Spleen (tissue), 11 donors: ENCODE measurements around the gene SMIM36. TPM values are rescaled to one million over a fixed set of nuclear protein-coding genes. Genes with fewer than 3 reads are reported as not detected.
A peak's percentile ranks its signal among the peaks of the same experiment; 100 is the strongest.
"Not testable (repeated sequence)": the region's sequence is repeated elsewhere in the genome, so short reads cannot be mapped to it uniquely, and the experiment has no call there.

Experiments used
- DNase-seq: peaks from one replicate; pipeline ENCODE4 v3.0.0-alpha.2; 2020
- H3K27ac ChIP-seq, 8 donors: fragments of 200-600 bp; sonication (generic) in 7 of 8; 1 replicate in 4 of 8; 2 replicates in 4 of 8; pipeline versions ENCODE4 v1.5.0 to v1.8.0; 2016 to 2021; ENCODE audit warnings: inconsistent platforms in 4 of 8, mild to moderate bottlenecking in 4 of 8, moderate library complexity in 1 of 8
- H3K27me3 ChIP-seq, 7 donors: fragments of 200-600 bp; sonication (generic) in 6 of 7; replicated peaks in 1 of 7; 1 replicate in 4 of 7; 2 replicates in 3 of 7; pipeline versions ENCODE4 v1.5.0 to v1.8.0; 2016 to 2021; ENCODE audit warnings: inconsistent platforms in 3 of 7, mild to moderate bottlenecking in 1 of 7
- H3K36me3 ChIP-seq, 6 donors: fragments of 200-600 bp; sonication (generic) in 5 of 6; 1 replicate in 4 of 6; 2 replicates in 2 of 6; pipeline versions ENCODE4 v1.5.0 to v1.8.0; 2016 to 2021; ENCODE audit warnings: inconsistent platforms in 2 of 6
- H3K4me1 ChIP-seq, 6 donors: fragments of 200-600 bp; sonication (generic) in 5 of 6; 1 replicate in 3 of 6; 2 replicates in 3 of 6; pipeline versions ENCODE4 v1.5.0 to v1.8.0; 2016 to 2021; ENCODE audit warnings: inconsistent platforms in 3 of 6
- H3K4me3 ChIP-seq, 8 donors: fragments of 200-600 bp; sonication (generic) in 7 of 8; 1 replicate in 4 of 8; 2 replicates in 4 of 8; pipeline versions ENCODE4 v1.5.0 to v1.8.0; 2016 to 2021; ENCODE audit warnings: inconsistent platforms in 4 of 8, mild to moderate bottlenecking in 4 of 8, moderate library complexity in 2 of 8
- H3K9me3 ChIP-seq, 8 donors: fragments of 200-600 bp; sonication (generic) in 7 of 8; 1 replicate in 4 of 8; 2 replicates in 4 of 8; pipeline versions ENCODE4 v1.5.0 to v1.8.0; 2016 to 2021; ENCODE audit warnings: inconsistent platforms in 4 of 8
- POLR2A ChIP-seq, 3 donors: fragments of 450-650 bp; IDR thresholded peaks; one replicate each; pipeline ENCODE4 v1.5.1; 2017; ENCODE audit warnings: antibody characterized with exemption in 3 of 3, mild to moderate bottlenecking in 1 of 3
- POLR2AphosphoS5 ChIP-seq, 3 donors: sonication (generic); formaldehyde crosslinking; IDR thresholded peaks; one replicate each; pipeline ENCODE4 v1.5.1; 2017; ENCODE audit warnings: antibody characterized with exemption in 3 of 3
- WGBS, 5 donors: extraction: QIAGEN DNeasy Blood & Tissue Kit in 3 of 5; methylation state at CpG; one replicate each; pipeline versions ENCODE4 v1.1.5 to v1.1.7; 2013 to 2018; 5-methylcytosine and 5-hydroxymethylcytosine counted together
- intact Hi-C: fragments of 100-400 bp; cut with DNase I; formaldehyde crosslinking; loops from one replicate; pipeline ENCODE4 v1.15.0; 2023; ENCODE audit warnings: low total_unique reads
- polyA plus RNA-seq, 3 donors: library from polyadenylated mRNA; stranded (reverse); fragments of 200-250 nt; gene quantifications; one replicate each; pipeline ENCODE4 v1.2.1, GENCODE V29; 2013
- total RNA-seq, 7 donors: library from RNA; depleted of rRNA in 3 of 7; stranded (reverse); fragments of >200 nt in 3 of 7; fragmentation: NEBNext Ultra II Directional in 4 of 7; extraction: Animal tissue kit (Norgen Biotek cat#: 25700) in 4 of 7; gene quantifications; one replicate each; pipeline versions ENCODE4 v1.1.0 to v1.2.1, GENCODE V29; 2016 to 2021
- TF ChIP-seq, protein P1 (sequence below), 11 experiments: fragments of 200-600 bp in 7 of 11; fragments of 450-650 bp in 4 of 11; sonication (generic) in 4 of 11; IDR thresholded peaks in 8 of 11; conservative IDR thresholded peaks in 3 of 11; 1 replicate in 7 of 11; 2 replicates in 4 of 11; pipeline versions ENCODE4 v1.4.0 to v1.8.0; 2016 to 2021; ENCODE audit warnings: antibody characterized with exemption in 11 of 11, inconsistent platforms in 4 of 11, mild to moderate bottlenecking in 1 of 11
- donor health status: healthy with polysubstance abuse.
- donor health status: DM: no; HTN: no; CAD: no; lungs with moderate emphysema.
- donor health status: DM: no; HTN: no; CAD: no.
- donor health status: Bipolar disorder and iron deficiency.
- donor health status: healthy.
- donor health status: DM: no; HTN: no; CAD: no.
- donor health status: DM: yes; HTN: yes; CAD: no.

The SMIM36 gene
- total and polyA plus RNA-seq, 10 donors: not detected

DNA sequence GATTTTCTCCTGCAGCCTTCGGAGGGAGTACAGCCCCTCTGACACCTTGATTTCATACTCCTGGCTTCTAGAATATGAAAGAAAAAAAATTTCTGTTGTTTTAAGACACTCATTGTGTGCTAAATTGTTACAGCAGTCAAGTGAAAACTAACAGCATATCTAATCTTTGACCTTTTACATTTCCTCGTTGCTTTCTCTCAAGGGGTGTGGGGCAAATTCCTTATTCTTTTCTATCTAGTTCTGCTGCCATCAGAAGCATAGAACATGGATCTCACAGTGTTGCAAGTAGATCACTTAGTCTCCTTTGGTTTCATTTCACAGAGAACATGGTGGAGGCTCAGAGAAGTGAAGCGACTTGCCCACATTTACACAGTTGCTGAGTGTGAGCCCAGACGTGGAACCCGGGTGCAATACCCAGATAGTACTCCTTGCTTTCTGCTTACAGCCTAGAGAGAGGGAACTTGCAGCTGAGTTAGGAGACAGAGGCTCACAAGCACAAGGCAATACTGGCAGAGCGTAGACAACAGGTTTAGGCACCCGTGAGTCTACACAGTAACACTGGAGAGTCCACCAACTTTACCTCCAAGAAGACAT, 60.9 kb downstream of the SMIM36 start:
- H3K4me3 ChIP-seq: no peak overlapping the region
- TF ChIP-seq, protein P1, sequence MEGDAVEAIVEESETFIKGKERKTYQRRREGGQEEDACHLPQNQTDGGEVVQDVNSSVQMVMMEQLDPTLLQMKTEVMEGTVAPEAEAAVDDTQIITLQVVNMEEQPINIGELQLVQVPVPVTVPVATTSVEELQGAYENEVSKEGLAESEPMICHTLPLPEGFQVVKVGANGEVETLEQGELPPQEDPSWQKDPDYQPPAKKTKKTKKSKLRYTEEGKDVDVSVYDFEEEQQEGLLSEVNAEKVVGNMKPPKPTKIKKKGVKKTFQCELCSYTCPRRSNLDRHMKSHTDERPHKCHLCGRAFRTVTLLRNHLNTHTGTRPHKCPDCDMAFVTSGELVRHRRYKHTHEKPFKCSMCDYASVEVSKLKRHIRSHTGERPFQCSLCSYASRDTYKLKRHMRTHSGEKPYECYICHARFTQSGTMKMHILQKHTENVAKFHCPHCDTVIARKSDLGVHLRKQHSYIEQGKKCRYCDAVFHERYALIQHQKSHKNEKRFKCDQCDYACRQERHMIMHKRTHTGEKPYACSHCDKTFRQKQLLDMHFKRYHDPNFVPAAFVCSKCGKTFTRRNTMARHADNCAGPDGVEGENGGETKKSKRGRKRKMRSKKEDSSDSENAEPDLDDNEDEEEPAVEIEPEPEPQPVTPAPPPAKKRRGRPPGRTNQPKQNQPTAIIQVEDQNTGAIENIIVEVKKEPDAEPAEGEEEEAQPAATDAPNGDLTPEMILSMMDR (IDR thresholded peaks at IDR 0.05 in 8 of 11, conservative IDR thresholded peaks at IDR 0.05 in 3 of 11): no peak
- H3K9me3 ChIP-seq: no peaks in the 10 kb centered on the region
- no peak for DNase-seq
- no peaks in the 10 kb centered on the region for H3K27me3 ChIP-seq
- intact Hi-C loops: no loop called here
- H3K36me3 ChIP-seq: no peaks in the 10 kb centered on the region
- 79 to 88% (median 87%) methylated on average over 7 of the region's 7 CpGs for WGBS, 5 donors
- H3K27ac ChIP-seq: peak overlapping the region in 5 of 8 donors; percentile 17 to 75 (median 64)
- H3K4me1 ChIP-seq: peaks cover 0 to 28% (median 3%) of the 10 kb centered on the region in 6 donors

DNA sequence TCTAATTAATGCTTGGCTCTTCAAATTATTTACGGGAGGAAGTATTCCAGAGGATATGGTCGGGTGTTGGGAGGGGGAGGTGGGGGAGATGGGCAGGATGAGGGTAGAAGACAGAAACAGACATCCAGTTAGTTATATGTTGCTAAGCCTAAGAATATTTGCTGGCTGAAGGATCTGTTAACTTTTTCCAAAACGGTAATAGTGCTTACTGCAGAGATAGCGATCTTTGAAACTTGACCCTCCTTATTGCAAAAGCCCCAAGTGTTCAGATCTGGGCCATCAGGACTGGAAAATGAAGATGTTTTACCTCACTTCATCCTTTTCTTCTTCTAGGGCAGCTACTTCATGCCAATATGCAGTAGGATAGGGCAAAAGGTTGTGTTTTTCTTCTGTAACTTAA, 62.6 kb downstream of the SMIM36 start:
- WGBS, 5 donors: 48 to 63% (median 58%) methylated on average over 4 of the region's 4 CpGs
- DNase-seq: no peak
- Histone ChIP-seq H3K4me3 (no peak overlapping the region), H3K9me3 (no peaks in the 10 kb centered on the region), H3K27ac (peak overlapping the region in 1 of 8 donors; percentile 13), H3K27me3 (no peaks in the 10 kb centered on the region), H3K4me1 (peaks cover 0 to 30% (median 4%) of the 10 kb centered on the region in 6 donors), H3K36me3 (no peaks in the 10 kb centered on the region)
- intact Hi-C loops: no loop called here
- TF ChIP-seq POLR2AphosphoS5 (IDR thresholded peaks at IDR 0.05): no peak
- TF ChIP-seq, protein P1 (IDR thresholded peaks at IDR 0.05 in 8 of 11, conservative IDR thresholded peaks at IDR 0.05 in 3 of 11): no peak
- TF ChIP-seq POLR2A (IDR thresholded peaks at IDR 0.05): no peak

DNA sequence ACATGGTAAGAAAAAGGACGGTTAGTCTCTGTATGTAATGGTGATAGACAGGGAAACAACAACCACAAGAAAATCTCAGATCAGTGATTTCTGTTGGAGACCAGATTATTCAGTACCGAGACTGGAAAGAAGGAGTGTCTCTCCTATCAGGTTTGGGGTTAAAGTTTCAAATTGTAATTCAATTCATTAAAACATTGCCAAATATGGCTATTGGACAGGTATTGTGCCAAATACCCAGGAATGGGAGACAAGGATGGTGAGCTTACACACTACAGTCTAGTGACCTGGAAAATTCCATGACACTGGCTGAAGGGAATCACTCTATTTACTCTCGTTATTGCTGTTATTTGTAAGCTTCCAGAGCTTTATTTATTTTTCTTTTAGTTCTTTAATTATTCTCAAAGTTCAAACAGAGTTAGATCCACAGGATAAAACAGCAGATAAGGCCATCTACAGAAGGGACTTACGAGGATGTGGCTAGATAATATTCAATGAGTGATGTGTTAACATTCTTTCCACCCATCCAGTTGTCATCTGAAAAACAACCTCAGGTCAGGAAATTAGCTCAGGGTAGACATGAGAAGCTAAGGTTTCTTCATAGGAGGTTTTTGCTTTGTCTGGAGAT, 64.6 kb downstream of the SMIM36 start:
- WGBS, 5 donors: 80 to 93% (median 88%) methylated on average over 4 of the region's 4 CpGs
- Histone ChIP-seq H3K9me3 (no peaks in the 10 kb centered on the region), H3K4me3 (no peak overlapping the region), H3K27ac (peak overlapping the region in 4 of 8 donors; percentile 6 to 46 (median 37)), H3K4me1 (peaks cover 0 to 29% (median 3%) of the 10 kb centered on the region in 6 donors), H3K27me3 (no peaks in the 10 kb centered on the region), H3K36me3 (no peaks in the 10 kb centered on the region)
- TF ChIP-seq POLR2AphosphoS5 (IDR thresholded peaks at IDR 0.05): no peak
- TF ChIP-seq, protein P1 (IDR thresholded peaks at IDR 0.05 in 8 of 11, conservative IDR thresholded peaks at IDR 0.05 in 3 of 11): no peak
- no peak for TF ChIP-seq POLR2A (IDR thresholded peaks at IDR 0.05)
- intact Hi-C loops: no loop called here
- no peak for DNase-seq

DNA sequence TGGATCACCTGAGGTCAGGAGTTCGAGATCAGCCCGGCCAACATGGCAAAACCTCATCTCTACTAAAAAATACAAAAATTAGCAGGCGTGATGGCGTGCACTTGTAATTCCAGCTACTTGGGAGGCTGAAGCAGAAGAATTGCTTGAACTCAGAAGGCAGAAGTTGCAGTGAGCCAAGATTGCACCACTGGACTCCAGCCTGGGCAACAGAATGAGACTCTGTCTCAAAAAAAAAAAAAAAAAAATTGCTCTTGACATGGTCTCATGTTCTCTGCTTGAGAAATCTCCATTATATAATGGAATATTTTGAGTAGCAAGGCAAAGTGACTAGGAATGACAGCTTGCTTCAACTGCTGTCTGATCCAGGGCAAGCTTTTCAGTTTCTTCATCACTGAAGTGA, 65.2 kb downstream of the SMIM36 start:
- WGBS, 5 donors: 90 to 99% (median 94%) methylated on average over 4 of the region's 4 CpGs
- H3K27me3 ChIP-seq, H3K9me3 ChIP-seq, DNase-seq, H3K36me3 ChIP-seq, H3K4me3 ChIP-seq, intact Hi-C loops: not testable (repeated sequence)
- Histone ChIP-seq H3K4me1 (peaks cover 0 to 22% (median 3%) of the 10 kb centered on the region in 6 donors), H3K27ac (peak overlapping the region in 4 of 8 donors; percentile 6 to 46 (median 40))
